ENCODE results near the gene METTL17. TPM values are rescaled to one million over a fixed set of nuclear protein-coding genes. Genes with fewer than 3 reads are reported as not detected.
A peak's percentile ranks its signal among the peaks of the same experiment; 100 is the strongest.

METTL17 gene
- total and polyA plus RNA-seq, 2 of the 13 experiments (the other 11 are each of a cell fraction or from before 2014, with no cell fraction given), result 122 to 199 TPM

DNA sequence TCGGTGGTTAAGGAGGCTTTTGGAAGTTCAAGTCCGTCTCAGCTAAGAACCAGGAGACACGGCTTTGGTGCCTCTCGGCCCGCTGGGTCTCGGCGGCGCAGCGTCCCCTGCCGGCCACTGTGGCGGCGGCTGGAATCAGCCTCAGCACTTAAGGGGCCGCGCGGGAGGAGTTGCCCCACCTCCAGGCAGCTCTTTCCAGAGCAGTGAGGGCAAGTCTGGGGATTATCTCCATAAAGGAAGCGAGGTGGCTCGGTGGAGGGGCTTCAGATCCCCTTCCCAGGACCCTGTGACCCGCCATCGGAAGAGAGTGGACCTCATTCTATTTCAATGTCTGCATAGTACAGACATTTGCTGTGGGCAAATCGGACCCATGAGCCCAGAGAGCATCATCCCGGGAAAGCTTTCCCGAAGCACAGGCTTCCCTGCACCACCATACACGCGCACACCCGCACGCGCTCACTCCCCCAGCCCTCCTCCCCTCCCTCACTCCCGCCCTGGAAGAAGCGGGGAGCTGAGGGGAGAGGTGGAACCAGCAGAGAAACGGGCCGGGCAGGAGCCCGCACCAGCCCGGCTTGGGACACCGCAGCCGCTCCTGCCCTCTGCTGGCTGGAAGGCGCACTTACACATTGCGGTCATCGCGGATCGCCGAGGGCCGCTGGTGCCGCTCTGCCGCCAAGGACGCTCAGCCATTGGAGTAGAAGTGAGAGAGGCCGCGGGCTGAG lies 18.6 kb upstream of the METTL17 start (continued):
- TF ChIP-seq, protein P1, sequence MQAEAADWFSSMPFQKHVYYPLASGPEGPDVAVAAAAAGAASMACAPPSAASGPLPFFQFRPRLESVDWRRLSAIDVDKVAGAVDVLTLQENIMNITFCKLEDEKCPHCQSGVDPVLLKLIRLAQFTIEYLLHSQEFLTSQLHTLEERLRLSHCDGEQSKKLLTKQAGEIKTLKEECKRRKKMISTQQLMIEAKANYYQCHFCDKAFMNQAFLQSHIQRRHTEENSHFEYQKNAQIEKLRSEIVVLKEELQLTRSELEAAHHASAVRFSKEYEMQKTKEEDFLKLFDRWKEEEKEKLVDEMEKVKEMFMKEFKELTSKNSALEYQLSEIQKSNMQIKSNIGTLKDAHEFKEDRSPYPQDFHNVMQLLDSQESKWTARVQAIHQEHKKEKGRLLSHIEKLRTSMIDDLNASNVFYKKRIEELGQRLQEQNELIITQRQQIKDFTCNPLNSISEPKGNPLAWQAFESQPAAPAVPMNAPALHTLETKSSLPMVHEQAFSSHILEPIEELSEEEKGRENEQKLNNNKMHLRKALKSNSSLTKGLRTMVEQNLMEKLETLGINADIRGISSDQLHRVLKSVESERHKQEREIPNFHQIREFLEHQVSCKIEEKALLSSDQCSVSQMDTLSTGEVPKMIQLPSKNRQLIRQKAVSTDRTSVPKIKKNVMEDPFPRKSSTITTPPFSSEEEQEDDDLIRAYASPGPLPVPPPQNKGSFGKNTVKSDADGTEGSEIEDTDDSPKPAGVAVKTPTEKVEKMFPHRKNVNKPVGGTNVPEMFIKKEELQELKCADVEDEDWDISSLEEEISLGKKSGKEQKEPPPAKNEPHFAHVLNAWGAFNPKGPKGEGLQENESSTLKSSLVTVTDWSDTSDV (CRISPR knock-in tag; IDR thresholded peaks at IDR 0.05), result peak; percentile 73; the same call in 1 of the 2 replicates
- TF ChIP-seq TRIM24 (CRISPR knock-in tag; IDR thresholded peaks at IDR 0.05) (no peak), SSRP1 (CRISPR knock-in tag; IDR thresholded peaks at IDR 0.05) (no peak), ZSCAN21 (CRISPR knock-in tag; IDR thresholded peaks at IDR 0.05; ENCODE audit: borderline replicate concordance) (no peak; the same call in 1 of the 2 replicates), MED13 (CRISPR knock-in tag; IDR thresholded peaks at IDR 0.05) (peak; percentile 34; the same call in 1 of the 2 replicates), ZNF274 (CRISPR knock-in tag; IDR thresholded peaks at IDR 0.05) (peak; percentile 94), EHMT2 (IDR thresholded peaks at IDR 0.05; ENCODE audit: borderline replicate concordance, low read depth, low read length) (no peak), SIN3A (IDR thresholded peaks at IDR 0.05; ENCODE audit: borderline replicate concordance, low read depth, low read length) (peak; percentile 47; the same call in 1 of the 2 replicates), ZNF629 (CRISPR knock-in tag; conservative IDR thresholded peaks at IDR 0.05) (no peak; the same call in 1 of the 2 replicates), ZNF607 (CRISPR knock-in tag; IDR thresholded peaks at IDR 0.05; ENCODE audit: borderline replicate concordance) (peak; percentile 65), ZNF225 (CRISPR knock-in tag; IDR thresholded peaks at IDR 0.05) (no peak; the same call in 1 of the 2 replicates), ZNF331 (CRISPR knock-in tag; IDR thresholded peaks at IDR 0.05) (peak; percentile 65), ZNF644 (CRISPR knock-in tag; IDR thresholded peaks at IDR 0.05; ENCODE audit: low read depth) (0 out of 2 replicates have a peak, but pooled peaks have one; percentile 59), ZNF749 (CRISPR knock-in tag; IDR thresholded peaks at IDR 0.05; ENCODE audit: borderline replicate concordance) (no peak; the same call in 1 of the 2 replicates)
- TF ChIP-seq, protein P2, sequence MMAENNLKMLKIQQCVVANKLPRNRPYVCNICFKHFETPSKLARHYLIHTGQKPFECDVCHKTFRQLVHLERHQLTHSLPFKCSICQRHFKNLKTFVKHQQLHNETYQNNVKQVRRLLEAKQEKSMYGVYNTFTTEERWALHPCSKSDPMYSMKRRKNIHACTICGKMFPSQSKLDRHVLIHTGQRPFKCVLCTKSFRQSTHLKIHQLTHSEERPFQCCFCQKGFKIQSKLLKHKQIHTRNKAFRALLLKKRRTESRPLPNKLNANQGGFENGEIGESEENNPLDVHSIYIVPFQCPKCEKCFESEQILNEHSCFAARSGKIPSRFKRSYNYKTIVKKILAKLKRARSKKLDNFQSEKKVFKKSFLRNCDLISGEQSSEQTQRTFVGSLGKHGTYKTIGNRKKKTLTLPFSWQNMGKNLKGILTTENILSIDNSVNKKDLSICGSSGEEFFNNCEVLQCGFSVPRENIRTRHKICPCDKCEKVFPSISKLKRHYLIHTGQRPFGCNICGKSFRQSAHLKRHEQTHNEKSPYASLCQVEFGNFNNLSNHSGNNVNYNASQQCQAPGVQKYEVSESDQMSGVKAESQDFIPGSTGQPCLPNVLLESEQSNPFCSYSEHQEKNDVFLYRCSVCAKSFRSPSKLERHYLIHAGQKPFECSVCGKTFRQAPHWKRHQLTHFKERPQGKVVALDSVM (CRISPR knock-in tag; IDR thresholded peaks at IDR 0.05), result no peak
- TF ChIP-seq, protein P3, sequence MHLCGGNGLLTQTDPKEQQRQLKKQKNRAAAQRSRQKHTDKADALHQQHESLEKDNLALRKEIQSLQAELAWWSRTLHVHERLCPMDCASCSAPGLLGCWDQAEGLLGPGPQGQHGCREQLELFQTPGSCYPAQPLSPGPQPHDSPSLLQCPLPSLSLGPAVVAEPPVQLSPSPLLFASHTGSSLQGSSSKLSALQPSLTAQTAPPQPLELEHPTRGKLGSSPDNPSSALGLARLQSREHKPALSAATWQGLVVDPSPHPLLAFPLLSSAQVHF (CRISPR knock-in tag; IDR thresholded peaks at IDR 0.05), result no peak
- TF ChIP-seq, protein P4, sequence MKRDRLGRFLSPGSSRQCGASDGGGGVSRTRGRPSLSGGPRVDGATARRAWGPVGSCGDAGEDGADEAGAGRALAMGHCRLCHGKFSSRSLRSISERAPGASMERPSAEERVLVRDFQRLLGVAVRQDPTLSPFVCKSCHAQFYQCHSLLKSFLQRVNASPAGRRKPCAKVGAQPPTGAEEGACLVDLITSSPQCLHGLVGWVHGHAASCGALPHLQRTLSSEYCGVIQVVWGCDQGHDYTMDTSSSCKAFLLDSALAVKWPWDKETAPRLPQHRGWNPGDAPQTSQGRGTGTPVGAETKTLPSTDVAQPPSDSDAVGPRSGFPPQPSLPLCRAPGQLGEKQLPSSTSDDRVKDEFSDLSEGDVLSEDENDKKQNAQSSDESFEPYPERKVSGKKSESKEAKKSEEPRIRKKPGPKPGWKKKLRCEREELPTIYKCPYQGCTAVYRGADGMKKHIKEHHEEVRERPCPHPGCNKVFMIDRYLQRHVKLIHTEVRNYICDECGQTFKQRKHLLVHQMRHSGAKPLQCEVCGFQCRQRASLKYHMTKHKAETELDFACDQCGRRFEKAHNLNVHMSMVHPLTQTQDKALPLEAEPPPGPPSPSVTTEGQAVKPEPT (CRISPR knock-in tag; IDR thresholded peaks at IDR 0.05; ENCODE audit: low read depth), result peak; percentile 30; the same call in 1 of the 2 replicates
- TF ChIP-seq, protein P5, sequence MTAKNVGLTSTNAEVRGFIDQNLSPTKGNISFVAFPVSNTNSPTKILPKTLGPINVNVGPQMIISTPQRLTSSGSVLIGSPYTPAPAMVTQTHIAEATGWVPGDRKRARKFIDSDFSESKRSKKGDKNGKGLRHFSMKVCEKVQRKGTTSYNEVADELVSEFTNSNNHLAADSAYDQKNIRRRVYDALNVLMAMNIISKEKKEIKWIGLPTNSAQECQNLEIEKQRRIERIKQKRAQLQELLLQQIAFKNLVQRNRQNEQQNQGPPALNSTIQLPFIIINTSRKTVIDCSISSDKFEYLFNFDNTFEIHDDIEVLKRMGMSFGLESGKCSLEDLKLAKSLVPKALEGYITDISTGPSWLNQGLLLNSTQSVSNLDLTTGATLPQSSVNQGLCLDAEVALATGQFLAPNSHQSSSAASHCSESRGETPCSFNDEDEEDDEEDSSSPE (CRISPR knock-in tag; IDR thresholded peaks at IDR 0.05), result no peak
- TF ChIP-seq, protein P6, sequence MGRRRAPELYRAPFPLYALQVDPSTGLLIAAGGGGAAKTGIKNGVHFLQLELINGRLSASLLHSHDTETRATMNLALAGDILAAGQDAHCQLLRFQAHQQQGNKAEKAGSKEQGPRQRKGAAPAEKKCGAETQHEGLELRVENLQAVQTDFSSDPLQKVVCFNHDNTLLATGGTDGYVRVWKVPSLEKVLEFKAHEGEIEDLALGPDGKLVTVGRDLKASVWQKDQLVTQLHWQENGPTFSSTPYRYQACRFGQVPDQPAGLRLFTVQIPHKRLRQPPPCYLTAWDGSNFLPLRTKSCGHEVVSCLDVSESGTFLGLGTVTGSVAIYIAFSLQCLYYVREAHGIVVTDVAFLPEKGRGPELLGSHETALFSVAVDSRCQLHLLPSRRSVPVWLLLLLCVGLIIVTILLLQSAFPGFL (CRISPR knock-in tag; IDR thresholded peaks at IDR 0.05), result no peak

Measured in HepG2 (cell line).